Measurements from ENCODE around the gene SH3RF3.

DNA sequence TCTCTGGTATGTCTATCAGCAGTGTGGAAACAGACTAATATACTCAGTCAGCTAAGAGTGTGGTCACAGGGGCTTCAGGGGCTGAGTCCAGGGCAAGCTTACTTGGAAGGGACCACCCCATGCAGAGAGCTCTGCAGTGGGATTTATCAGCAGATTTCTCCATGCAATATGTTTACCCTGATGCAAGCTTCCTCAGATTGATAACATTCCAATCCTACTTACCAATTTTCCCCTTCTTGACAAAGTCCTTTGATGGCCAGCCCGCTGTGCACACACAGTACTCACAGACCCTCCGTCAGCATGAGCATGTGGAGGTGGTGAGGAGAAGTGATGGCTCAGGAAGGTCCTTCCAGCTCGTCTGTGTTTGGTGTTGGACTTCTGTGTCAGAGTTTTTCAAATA, 51.8 kb downstream of the SH3RF3 start:
- TF ChIP-seq, protein P1, sequence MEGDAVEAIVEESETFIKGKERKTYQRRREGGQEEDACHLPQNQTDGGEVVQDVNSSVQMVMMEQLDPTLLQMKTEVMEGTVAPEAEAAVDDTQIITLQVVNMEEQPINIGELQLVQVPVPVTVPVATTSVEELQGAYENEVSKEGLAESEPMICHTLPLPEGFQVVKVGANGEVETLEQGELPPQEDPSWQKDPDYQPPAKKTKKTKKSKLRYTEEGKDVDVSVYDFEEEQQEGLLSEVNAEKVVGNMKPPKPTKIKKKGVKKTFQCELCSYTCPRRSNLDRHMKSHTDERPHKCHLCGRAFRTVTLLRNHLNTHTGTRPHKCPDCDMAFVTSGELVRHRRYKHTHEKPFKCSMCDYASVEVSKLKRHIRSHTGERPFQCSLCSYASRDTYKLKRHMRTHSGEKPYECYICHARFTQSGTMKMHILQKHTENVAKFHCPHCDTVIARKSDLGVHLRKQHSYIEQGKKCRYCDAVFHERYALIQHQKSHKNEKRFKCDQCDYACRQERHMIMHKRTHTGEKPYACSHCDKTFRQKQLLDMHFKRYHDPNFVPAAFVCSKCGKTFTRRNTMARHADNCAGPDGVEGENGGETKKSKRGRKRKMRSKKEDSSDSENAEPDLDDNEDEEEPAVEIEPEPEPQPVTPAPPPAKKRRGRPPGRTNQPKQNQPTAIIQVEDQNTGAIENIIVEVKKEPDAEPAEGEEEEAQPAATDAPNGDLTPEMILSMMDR (IDR thresholded peaks at IDR 0.05): no peak
- TF ChIP-seq POLR2A (IDR thresholded peaks at IDR 0.05): no peak
